MM.1S (cell line): ENCODE results near the gene SIPA1L2.

Experiments
- EZH2 ChIP-seq: fragments of 300-600 bp; sonication (generic); optimal IDR thresholded peaks from 2 replicates; pipeline ENCODE3; 2017; ENCODE audit warnings: low read depth, mild to moderate bottlenecking, antibody characterized with exemption, low read length, mixed read lengths
- TF ChIP-seq, protein P1 (sequence below): fragments of 300-600 bp; sonication (generic); IDR thresholded peaks from 2 replicates; pipeline ENCODE4 v1.5.1; 2016; ENCODE audit warnings: antibody characterized with exemption, low read length, mixed read lengths

DNA sequence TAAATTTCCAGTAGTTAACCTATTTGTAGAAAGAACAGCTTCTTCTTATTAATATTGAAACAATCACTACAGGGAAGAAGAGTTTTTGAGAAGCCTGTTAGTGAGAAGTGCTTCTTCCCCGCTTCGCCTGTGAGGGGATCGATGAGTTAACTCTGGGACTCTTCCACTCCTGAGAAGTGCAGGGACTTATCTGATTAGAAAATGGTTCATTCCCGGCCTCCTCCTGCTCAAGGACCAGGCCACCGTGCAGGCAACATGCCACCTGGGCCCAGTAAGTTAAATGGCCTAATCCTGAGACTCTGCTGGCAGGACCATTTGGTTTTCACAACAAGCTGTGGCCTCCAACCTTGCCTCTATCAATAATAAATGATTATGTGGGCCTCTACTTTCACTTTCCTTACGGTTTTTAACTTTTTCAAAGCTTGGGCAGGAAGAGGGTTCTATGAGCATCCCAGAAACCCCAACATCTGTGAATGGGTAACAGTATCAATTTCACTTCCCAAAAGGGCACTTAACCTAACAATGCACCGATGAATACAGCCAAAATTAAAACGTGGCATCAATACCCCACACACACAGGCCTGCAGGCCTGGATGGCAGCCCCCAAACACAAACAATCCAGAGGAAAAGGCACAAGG is 33.1 kb downstream of the SIPA1L2 start:
- TF ChIP-seq, protein P1, sequence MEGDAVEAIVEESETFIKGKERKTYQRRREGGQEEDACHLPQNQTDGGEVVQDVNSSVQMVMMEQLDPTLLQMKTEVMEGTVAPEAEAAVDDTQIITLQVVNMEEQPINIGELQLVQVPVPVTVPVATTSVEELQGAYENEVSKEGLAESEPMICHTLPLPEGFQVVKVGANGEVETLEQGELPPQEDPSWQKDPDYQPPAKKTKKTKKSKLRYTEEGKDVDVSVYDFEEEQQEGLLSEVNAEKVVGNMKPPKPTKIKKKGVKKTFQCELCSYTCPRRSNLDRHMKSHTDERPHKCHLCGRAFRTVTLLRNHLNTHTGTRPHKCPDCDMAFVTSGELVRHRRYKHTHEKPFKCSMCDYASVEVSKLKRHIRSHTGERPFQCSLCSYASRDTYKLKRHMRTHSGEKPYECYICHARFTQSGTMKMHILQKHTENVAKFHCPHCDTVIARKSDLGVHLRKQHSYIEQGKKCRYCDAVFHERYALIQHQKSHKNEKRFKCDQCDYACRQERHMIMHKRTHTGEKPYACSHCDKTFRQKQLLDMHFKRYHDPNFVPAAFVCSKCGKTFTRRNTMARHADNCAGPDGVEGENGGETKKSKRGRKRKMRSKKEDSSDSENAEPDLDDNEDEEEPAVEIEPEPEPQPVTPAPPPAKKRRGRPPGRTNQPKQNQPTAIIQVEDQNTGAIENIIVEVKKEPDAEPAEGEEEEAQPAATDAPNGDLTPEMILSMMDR, result no peak
- TF ChIP-seq EZH2, result no peak
